Duodenal mucosa (tissue), 2 donors: ENCODE results near the gene ZNF668.

Experiments used
- H3K27ac ChIP-seq: one replicate; pipeline ENCODE4 v1.7.0; 2013; ENCODE audit warnings: low read depth, low read length
- H3K27me3 ChIP-seq, 2 donors: one replicate each; pipeline ENCODE4 v1.7.0; 2013; ENCODE audit warnings: low read length in 2 of 2, control low read depth in 1 of 2; ENCODE audit not compliant: insufficient read depth in 2 of 2, control insufficient read depth in 1 of 2
- H3K36me3 ChIP-seq, 2 donors: one replicate each; pipeline ENCODE4 v1.7.0; 2013; ENCODE audit warnings: low read length in 2 of 2, control low read depth in 1 of 2; ENCODE audit not compliant: insufficient read depth in 2 of 2, control insufficient read depth in 1 of 2
- H3K4me1 ChIP-seq, 2 donors: one replicate each; pipeline ENCODE4 v1.7.0; 2013; ENCODE audit warnings: low read length in 2 of 2, control low read depth in 1 of 2; ENCODE audit not compliant: insufficient read depth in 2 of 2, control insufficient read depth in 1 of 2
- H3K4me3 ChIP-seq, 2 donors: one replicate each; pipeline ENCODE4 v1.7.0; 2013; ENCODE audit warnings: low read length in 2 of 2, low read depth in 1 of 2
- H3K9ac ChIP-seq, 2 donors: one replicate each; pipeline ENCODE4 v1.7.0; 2013; ENCODE audit warnings: low read length in 2 of 2, low read depth in 1 of 2
- H3K9me3 ChIP-seq, 2 donors: one replicate each; pipeline ENCODE4 v1.7.0; 2013; ENCODE audit warnings: low read length in 2 of 2, control low read depth in 1 of 2; ENCODE audit not compliant: control insufficient read depth in 1 of 2

The ZNF668 gene

GRCh38 chr16:31081428-31082351 lies 7.7 kb upstream of the ZNF668 start:
- Histone ChIP-seq H3K36me3 (peaks cover 34 to 77% of the 10 kb centered on the region in 2 donors), H3K9me3 (no peaks in the 10 kb centered on the region), H3K27ac (no peak overlapping the region), H3K4me3 (no peak overlapping the region), H3K9ac (no peak overlapping the region), H3K27me3 (no peaks in the 10 kb centered on the region), H3K4me1 (peaks cover 0 to 4% of the 10 kb centered on the region in 2 donors)

- Histone ChIP-seq H3K4me3 (no peak overlapping the region), H3K36me3 (peaks cover 42 to 82% of the 10 kb centered on the region in 2 donors), H3K9ac (no peak overlapping the region), H3K27ac (no peak overlapping the region), H3K9me3 (no peaks in the 10 kb centered on the region), H3K4me1 (peaks cover 0 to 4% of the 10 kb centered on the region in 2 donors), H3K27me3 (no peaks in the 10 kb centered on the region)
Measured at GRCh38 chr16:31080756-31081419, 6.8 kb upstream of the ZNF668 start.

- H3K9me3 ChIP-seq = no peaks in the 10 kb centered on the region
- no peak overlapping the region for H3K9ac ChIP-seq
- H3K27ac ChIP-seq = no peak overlapping the region
- H3K4me3 ChIP-seq = no peak overlapping the region
- H3K36me3 ChIP-seq = peaks cover 42 to 80% of the 10 kb centered on the region in 2 donors
- H3K4me1 ChIP-seq = peaks cover 1 to 8% of the 10 kb centered on the region in 2 donors
- no peaks in the 10 kb centered on the region for H3K27me3 ChIP-seq
Measured at GRCh38 chr16:31080035-31080629, 6.1 kb upstream of the ZNF668 start.

- H3K27me3 ChIP-seq = no peaks in the 10 kb centered on the region
- H3K36me3 ChIP-seq = peaks cover 42 to 77% of the 10 kb centered on the region in 2 donors
- H3K9ac ChIP-seq = no peak overlapping the region
- no peaks in the 10 kb centered on the region for H3K9me3 ChIP-seq
- H3K4me3 ChIP-seq = no peak overlapping the region
- H3K4me1 ChIP-seq = peaks cover 6 to 14% of the 10 kb centered on the region in 2 donors
- H3K27ac ChIP-seq = no peak overlapping the region
Measured at GRCh38 chr16:31079342-31079944, 5.4 kb upstream of the ZNF668 start.

GRCh38 chr16:31078597-31079341 lies 4.7 kb upstream of the ZNF668 start:
- no peak overlapping the region for H3K4me3 ChIP-seq
- peaks cover 6 to 14% of the 10 kb centered on the region in 2 donors for H3K4me1 ChIP-seq
- H3K9ac ChIP-seq = no peak overlapping the region
- H3K9me3 ChIP-seq = no peaks in the 10 kb centered on the region
- no peak overlapping the region for H3K27ac ChIP-seq
- no peaks in the 10 kb centered on the region for H3K27me3 ChIP-seq
- peaks cover 42 to 71% of the 10 kb centered on the region in 2 donors for H3K36me3 ChIP-seq

GRCh38 chr16:31077592-31078396 lies 3.8 kb upstream of the ZNF668 start:
- peaks cover 38 to 62% of the 10 kb centered on the region in 2 donors for H3K36me3 ChIP-seq
- H3K4me3 ChIP-seq = no peak overlapping the region
- H3K4me1 ChIP-seq = peaks cover 6 to 15% of the 10 kb centered on the region in 2 donors
- no peak overlapping the region for H3K9ac ChIP-seq
- H3K27me3 ChIP-seq = no peaks in the 10 kb centered on the region
- H3K9me3 ChIP-seq = no peaks in the 10 kb centered on the region
- no peak overlapping the region for H3K27ac ChIP-seq

- Histone ChIP-seq H3K9me3 (no peaks in the 10 kb centered on the region), H3K36me3 (peaks cover 38 to 59% of the 10 kb centered on the region in 2 donors), H3K27me3 (no peaks in the 10 kb centered on the region), H3K4me3 (no peak overlapping the region), H3K4me1 (peaks cover 13 to 20% of the 10 kb centered on the region in 2 donors), H3K27ac (no peak overlapping the region), H3K9ac (no peak overlapping the region)
Measured at GRCh38 chr16:31077024-31077423, 3.0 kb upstream of the ZNF668 start.

GRCh38 chr16:31076319-31076718 lies 2.3 kb upstream of the ZNF668 start:
- Histone ChIP-seq H3K9me3 (no peaks in the 10 kb centered on the region), H3K4me1 (peaks cover 18 to 24% of the 10 kb centered on the region in 2 donors), H3K36me3 (peaks cover 38 to 53% of the 10 kb centered on the region in 2 donors), H3K9ac (no peak overlapping the region), H3K27me3 (no peaks in the 10 kb centered on the region), H3K4me3 (no peak overlapping the region), H3K27ac (no peak overlapping the region)

GRCh38 chr16:31074814-31075183 lies 759 bp upstream of the ZNF668 start:
- Histone ChIP-seq H3K4me1 (peaks cover 18 to 24% of the 10 kb centered on the region in 2 donors), H3K27ac (peak overlapping the region; percentile 85), H3K36me3 (peaks cover 30 to 38% of the 10 kb centered on the region in 2 donors), H3K27me3 (no peaks in the 10 kb centered on the region), H3K4me3 (peak overlapping the region; percentile 100), H3K9ac (peak overlapping the region; percentile 92 to 95), H3K9me3 (no peaks in the 10 kb centered on the region)
